RPMI8226 (cell line): ENCODE data around the gene PITPNM3.
"Not testable (repeated sequence)": the region's sequence is repeated elsewhere in the genome, so short reads cannot be mapped to it uniquely, and the experiment has no call there.

Experiments
- DNase-seq: peaks from one replicate; pipeline ENCODE4 v3.0.0-alpha.2; 2015

The PITPNM3 gene

GRCh38 chr17:6497496-6498221, 58.7 kb downstream of the PITPNM3 start:
- DNase-seq = no peak

- DNase-seq = peak; percentile 67
Observed at GRCh38 chr17:6496640-6497441, 59.5 kb downstream of the PITPNM3 start.

- DNase-seq = peak; percentile 61
Observed at GRCh38 chr17:6496116-6496481, 60.3 kb downstream of the PITPNM3 start.

- no peak for DNase-seq
Observed at GRCh38 chr17:6495450-6496115, 60.8 kb downstream of the PITPNM3 start.

GRCh38 chr17:6494239-6494941, 62.0 kb downstream of the PITPNM3 start:
- DNase-seq = no peak

GRCh38 chr17:6492892-6493674, 63.3 kb downstream of the PITPNM3 start:
- DNase-seq = no peak

- DNase-seq = no peak
Observed at GRCh38 chr17:6491071-6491700, 65.2 kb downstream of the PITPNM3 start.

GRCh38 chr17:6489016-6489550, 67.3 kb downstream of the PITPNM3 start:
- DNase-seq = no peak

GRCh38 chr17:6488008-6488539, 68.3 kb downstream of the PITPNM3 start:
- DNase-seq = no peak

GRCh38 chr17:6487251-6488007, 68.9 kb downstream of the PITPNM3 start:
- no peak for DNase-seq

- DNase-seq = no peak
Observed at GRCh38 chr17:6485646-6486412, 70.5 kb downstream of the PITPNM3 start.

- DNase-seq = no peak
Observed at GRCh38 chr17:6483507-6483906, 72.8 kb downstream of the PITPNM3 start.

GRCh38 chr17:6482796-6483195, 73.6 kb downstream of the PITPNM3 start:
- not testable (repeated sequence) for DNase-seq

- DNase-seq = no peak
Observed at GRCh38 chr17:6482105-6482455, 74.3 kb downstream of the PITPNM3 start.

- DNase-seq = no peak
Observed at GRCh38 chr17:6480303-6480675, 76.1 kb downstream of the PITPNM3 start.

GRCh38 chr17:6479622-6480302, 76.6 kb downstream of the PITPNM3 start:
- no peak for DNase-seq

GRCh38 chr17:6478486-6478885, 77.9 kb downstream of the PITPNM3 start:
- DNase-seq = no peak

- DNase-seq = no peak
Observed at GRCh38 chr17:6477831-6478383, 78.4 kb downstream of the PITPNM3 start.

- DNase-seq = no peak
Observed at GRCh38 chr17:6476810-6477179, 79.6 kb downstream of the PITPNM3 start.
